ENCODE data around the gene LRRC59. TPM values are rescaled to one million over a fixed set of nuclear protein-coding genes. Genes with fewer than 3 reads are reported as not detected.

Gene LRRC59
- total RNA-seq, 4 donors from 2014 or later, result 57.0 to 89.1 (median 73.2) TPM

- H3K27ac ChIP-seq, result no peak overlapping the region
These were observed 33.3 kb downstream of the LRRC59 start for GRCh38 chr17:50364061-50364458.

GRCh38 chr17:50363217-50364060, 33.9 kb downstream of the LRRC59 start:
- TF ChIP-seq CTCF (IDR thresholded peaks at IDR 0.05), result no peak
- no peak for TF ChIP-seq POLR2A (IDR thresholded peaks at IDR 0.05)
- DNase-seq, result no peak
- no peaks in the 10 kb centered on the region for H3K27me3 ChIP-seq
- peaks cover 0 to 47% (median 0%) of the 10 kb centered on the region in 3 donors for H3K36me3 ChIP-seq
- H3K27ac ChIP-seq, result no peak overlapping the region
- no peak overlapping the region for H3K4me3 ChIP-seq
- H3K4me1 ChIP-seq, result peaks cover 0 to 7% (median 3%) of the 10 kb centered on the region in 4 donors
- no peaks in the 10 kb centered on the region for H3K9me3 ChIP-seq

More at GRCh38 chr17:50364061-50364458, 33.3 kb downstream of the LRRC59 start:
- TF ChIP-seq CTCF (IDR thresholded peaks at IDR 0.05), result no peak
- TF ChIP-seq POLR2A (IDR thresholded peaks at IDR 0.05), result no peak
- no peaks in the 10 kb centered on the region for H3K9me3 ChIP-seq
- H3K4me1 ChIP-seq, result peaks cover 0 to 7% (median 3%) of the 10 kb centered on the region in 4 donors
- H3K27me3 ChIP-seq, result no peaks in the 10 kb centered on the region
- peaks cover 0 to 47% (median 0%) of the 10 kb centered on the region in 3 donors for H3K36me3 ChIP-seq
- H3K4me3 ChIP-seq, result no peak overlapping the region
- no peak for DNase-seq

- peaks cover 0 to 47% (median 0%) of the 10 kb centered on the region in 3 donors for H3K36me3 ChIP-seq
- H3K4me1 ChIP-seq, result peaks cover 0 to 7% (median 3%) of the 10 kb centered on the region in 4 donors
- H3K27ac ChIP-seq, result no peak overlapping the region
These were observed 34.7 kb downstream of the LRRC59 start for GRCh38 chr17:50362661-50363060.

GRCh38 chr17:50361561-50362480, 35.5 kb downstream of the LRRC59 start:
- Histone ChIP-seq H3K36me3 (peaks cover 0 to 47% (median 0%) of the 10 kb centered on the region in 3 donors), H3K4me1 (peaks cover 0 to 7% (median 3%) of the 10 kb centered on the region in 4 donors)
- peak; percentile 52 to 79 (median 66) for DNase-seq

More at GRCh38 chr17:50362661-50363060, 34.7 kb downstream of the LRRC59 start:
- Histone ChIP-seq H3K9me3 (no peaks in the 10 kb centered on the region), H3K27me3 (no peaks in the 10 kb centered on the region), H3K4me3 (no peak overlapping the region)
- no peak for TF ChIP-seq CTCF (IDR thresholded peaks at IDR 0.05)
- TF ChIP-seq POLR2A (IDR thresholded peaks at IDR 0.05), result no peak
- DNase-seq, result no peak

More at GRCh38 chr17:50361561-50362480, 35.5 kb downstream of the LRRC59 start:
- no peak overlapping the region for H3K27ac ChIP-seq
- H3K27me3 ChIP-seq, result no peaks in the 10 kb centered on the region
- H3K4me3 ChIP-seq, result no peak overlapping the region
- no peaks in the 10 kb centered on the region for H3K9me3 ChIP-seq
- peak; percentile 60 to 83 (median 74) for TF ChIP-seq CTCF (IDR thresholded peaks at IDR 0.05)
- TF ChIP-seq POLR2A (IDR thresholded peaks at IDR 0.05), result no peak
